Heart left ventricle (tissue), 16 donors: ENCODE data around the gene PCNT. TPM values are rescaled to one million over a fixed set of nuclear protein-coding genes. Genes with fewer than 3 reads are reported as not detected.

Experiments used
- ATAC-seq, 4 donors: fragments of 200-7000 bp; cut with Tn5 transposase; one replicate each; pipeline ENCODE4 v1.9.1; 2020 to 2022; ENCODE audit warnings: moderate library complexity in 4 of 4, mild to moderate bottlenecking in 3 of 4, moderate number of reproducible peaks in 1 of 4
- DNase-seq, 5 donors: peaks; one replicate each; pipeline ENCODE4 v3.0.0-alpha.2; 2020
- H3K27ac ChIP-seq, 12 donors: fragments of 200-600 bp; sonication (generic) in 4 of 12; one replicate each; pipeline versions ENCODE4 v1.5.0 to v1.8.0; 2016 to 2022; ENCODE audit warnings: mild to moderate bottlenecking in 2 of 12
- H3K27me3 ChIP-seq, 9 donors: fragments of 200-600 bp; sonication (generic) in 2 of 9; one replicate each; pipeline versions ENCODE4 v1.5.1 to v1.8.0; 2016 to 2022; ENCODE audit warnings: mild to moderate bottlenecking in 3 of 9
- H3K36me3 ChIP-seq, 9 donors: fragments of 200-600 bp; sonication (generic) in 2 of 9; one replicate each; pipeline versions ENCODE4 v1.5.0 to v1.8.0; 2018 to 2022; ENCODE audit warnings: mild to moderate bottlenecking in 2 of 9
- H3K4me1 ChIP-seq, 12 donors: fragments of 200-600 bp; sonication (generic) in 4 of 12; one replicate each; pipeline versions ENCODE4 v1.5.0 to v1.8.0; 2016 to 2022; ENCODE audit warnings: mild to moderate bottlenecking in 3 of 12
- H3K4me3 ChIP-seq, 12 donors: fragments of 200-600 bp; sonication (generic) in 4 of 12; one replicate each; pipeline versions ENCODE4 v1.5.0 to v1.8.0; 2017 to 2022; ENCODE audit warnings: mild to moderate bottlenecking in 9 of 12, moderate library complexity in 4 of 12
- H3K9me3 ChIP-seq, 12 donors: fragments of 200-600 bp; sonication (generic) in 4 of 12; one replicate each; pipeline versions ENCODE4 v1.5.0 to v1.8.0; 2016 to 2022; ENCODE audit warnings: mild to moderate bottlenecking in 1 of 12
- CTCF ChIP-seq, 12 donors: fragments of 200-600 bp; sonication (generic) in 4 of 12; IDR thresholded peaks; one replicate each; pipeline versions ENCODE4 v1.5.0 to v1.8.0; 2018 to 2022; ENCODE audit warnings: antibody characterized with exemption in 12 of 12, mild to moderate bottlenecking in 5 of 12
- POLR2A ChIP-seq, 2 donors: fragments of 450-650 bp; IDR thresholded peaks; one replicate each; pipeline ENCODE4 v1.6.1; 2017; ENCODE audit warnings: antibody characterized with exemption in 2 of 2, mild to moderate bottlenecking in 2 of 2, moderate library complexity in 2 of 2
- WGBS, 4 donors: extraction: QIAGEN DNeasy Blood & Tissue Kit in 2 of 4; methylation state at CpG; one replicate each; pipeline versions ENCODE4 v1.1.5 to v1.1.7; 2013 to 2018; 5-methylcytosine and 5-hydroxymethylcytosine counted together
- intact Hi-C, 10 donors: fragments of 100-400 bp; cut with DNase I; formaldehyde crosslinking; loops; one replicate each; pipeline versions ENCODE4 v1.11.1 to v1.14.2; 2022
- polyA plus RNA-seq, 2 donors: library from polyadenylated mRNA; stranded (reverse); fragments of 200-250 nt; gene quantifications; one replicate each; pipeline ENCODE4 v1.2.3, GENCODE V29; 2013
- total RNA-seq, 9 donors: library from RNA; depleted of rRNA in 2 of 9; stranded (reverse); fragments of >200 nt in 2 of 9; fragmentation: NEBNext Ultra II Directional in 3 of 9; extraction: Animal tissue kit (Norgen Biotek cat#: 25700) in 3 of 9; gene quantifications; one replicate each; pipeline versions ENCODE4 v1.1.0 to v1.2.4, GENCODE V29; 2016 to 2023
- donor health status: ischemic (EF 13 %, LVEDD 7.1; RV severe dilation, severe dysfunction).
- donor health status: healthy with polysubstance abuse.
- donor health status: DM: no; HTN: yes; CAD: no.
- donor health status: DM: no; HTN: no; CAD: no.
- donor health status: ischemic (EF 25% LVEDD 6.9; RV normal size, moderate dysfunction).
- donor health status: ischemic (EF 25% LVEDD 5.7; RV mildly dilated, moderate dysfunction).
- donor health status: healthy.
- donor health status: DM: yes; HTN: yes; CAD: no.
- donor health status: ischemic (EF 35%, LVEDD 5.7; RV mildly dilated, moderate dysfunction).
- donor health status: nonischemic (EF 11% LVEDD 7.7; RV severe dilation, severe dysfunction).
- donor health status: DM: yes; HTN: yes; CAD: no.
- donor health status: PGD.
- donor health status: ischemic (EF 29% LVEDD 5.4; RV normal size, mild dysfunction).
- donor health status: nonischemic (EF 23%, LVEDD 6.1; RV moderate dilation, normal function).

Gene PCNT
- total and polyA plus RNA-seq, 11 donors, result 17.0 to 73.0 (median 36.7) TPM

DNA sequence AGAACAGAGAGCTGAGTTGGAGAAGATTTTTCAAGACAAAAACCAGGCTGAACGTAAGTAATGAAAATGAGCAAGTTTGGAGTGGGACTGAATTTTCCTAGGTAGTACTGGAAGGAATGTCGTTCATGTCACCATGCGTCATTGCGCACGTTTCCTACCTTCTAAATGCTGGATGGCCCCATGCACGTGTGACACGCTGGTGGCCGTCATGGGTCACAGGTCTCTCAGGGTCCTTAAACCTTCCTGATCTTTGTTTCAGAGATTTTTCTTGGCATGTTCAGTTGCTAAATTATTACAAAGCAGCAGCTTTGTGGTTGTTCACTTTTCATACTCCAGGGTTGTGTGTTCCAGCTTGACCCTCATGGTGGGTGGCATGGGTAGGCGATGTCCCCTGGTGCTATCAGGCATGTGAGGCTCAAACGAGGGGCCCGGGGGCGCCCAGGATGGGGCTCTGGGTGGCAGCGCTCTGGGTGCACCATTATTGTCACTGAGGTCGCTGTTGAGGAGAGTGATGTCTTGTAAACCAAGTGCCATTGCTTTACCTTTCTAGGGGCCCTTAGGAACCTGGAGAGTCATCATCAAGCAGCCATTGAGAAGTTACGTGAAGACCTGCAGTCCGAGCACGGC is 25.3 kb downstream of the PCNT start:
- intact Hi-C loops, result loop anchor here in 1 of 10 donors (10.0 kb wide), 1 partner anchor 56 kb away; no protein-coding TSS in a partner anchor
- Histone ChIP-seq H3K36me3 (peaks cover 0 to 94% (median 85%) of the 10 kb centered on the region in 9 donors), H3K4me1 (peaks cover 0 to 6% (median 0%) of the 10 kb centered on the region in 12 donors), H3K27ac (peak overlapping the region in 1 of 12 donors; percentile 59), H3K4me3 (no peak overlapping the region), H3K9me3 (no peaks in the 10 kb centered on the region), H3K27me3 (no peaks in the 10 kb centered on the region)
- ATAC-seq (no peak), DNase-seq (peak in 1 of 5 donors; percentile 13)
- TF ChIP-seq CTCF (IDR thresholded peaks at IDR 0.05) (no peak), POLR2A (IDR thresholded peaks at IDR 0.05) (no peak)
- WGBS, 4 donors, result 96 to 97% (median 97%) methylated on average over 17 of the region's 17 CpGs

DNA sequence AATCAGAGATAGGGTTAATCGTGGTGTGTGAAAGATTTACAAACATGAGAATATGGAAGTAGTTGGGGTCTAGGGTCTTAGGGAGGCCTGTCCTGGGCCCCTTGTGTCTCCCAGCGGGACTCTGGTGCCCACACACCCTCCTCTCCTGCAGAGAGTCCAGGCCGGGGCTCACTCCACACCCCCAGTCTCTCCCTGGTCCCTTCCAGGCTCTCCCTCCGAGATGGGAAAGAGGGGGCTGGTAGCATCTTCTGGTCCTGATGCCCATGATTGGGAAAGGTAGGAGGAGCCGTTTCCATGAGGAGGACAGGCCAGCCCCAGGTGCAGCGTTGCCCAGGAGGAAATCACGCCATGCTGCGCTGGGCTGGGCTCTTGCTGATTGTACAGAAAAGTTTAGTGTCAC is 26.6 kb downstream of the PCNT start:
- Histone ChIP-seq H3K4me1 (peaks cover 0 to 6% (median 0%) of the 10 kb centered on the region in 12 donors), H3K9me3 (no peaks in the 10 kb centered on the region), H3K27ac (no peak overlapping the region), H3K36me3 (peaks cover 0 to 100% (median 94%) of the 10 kb centered on the region in 9 donors), H3K4me3 (no peak overlapping the region), H3K27me3 (no peaks in the 10 kb centered on the region)
- no peak for ATAC-seq
- no peak for TF ChIP-seq CTCF (IDR thresholded peaks at IDR 0.05)
- no peak for TF ChIP-seq POLR2A (IDR thresholded peaks at IDR 0.05)
- 89 to 95% (median 92%) methylated on average over 3 to 8 of the region's 8 CpGs for WGBS, 4 donors
- intact Hi-C loops, result no loop called here
- peak in 1 of 5 donors; percentile 12 for DNase-seq

DNA sequence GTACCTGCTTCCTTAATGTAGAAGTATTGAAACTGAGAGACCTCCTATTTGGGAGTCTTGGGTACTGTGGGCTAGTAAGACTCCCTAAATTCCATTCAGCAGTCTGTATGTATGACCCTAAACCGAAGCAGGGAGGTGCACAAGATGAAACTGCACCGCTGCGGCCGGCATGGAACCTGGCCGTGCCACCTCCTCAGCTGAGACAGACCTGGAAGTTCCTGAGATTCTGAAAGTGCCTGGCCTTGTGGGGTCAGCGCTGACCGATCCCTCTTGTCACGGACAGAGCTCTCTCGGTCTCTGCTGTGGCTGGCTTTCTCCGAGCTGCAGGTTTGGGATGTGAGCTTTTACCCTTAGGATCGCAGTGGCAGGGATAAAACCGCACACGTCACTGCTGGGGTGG is 27.0 kb downstream of the PCNT start:
- H3K27ac ChIP-seq, result no peak overlapping the region
- 79 to 100% (median 95%) methylated on average over 4 to 13 of the region's 13 CpGs for WGBS, 4 donors
- peaks cover 0 to 6% (median 0%) of the 10 kb centered on the region in 12 donors for H3K4me1 ChIP-seq
- ATAC-seq (no peak), DNase-seq (peak in 1 of 5 donors; percentile 6)
- peaks cover 0 to 100% (median 94%) of the 10 kb centered on the region in 9 donors for H3K36me3 ChIP-seq
- TF ChIP-seq POLR2A (IDR thresholded peaks at IDR 0.05) (no peak), CTCF (IDR thresholded peaks at IDR 0.05) (no peak)
- intact Hi-C loops, result no loop called here
- H3K9me3 ChIP-seq, result no peaks in the 10 kb centered on the region
- no peak overlapping the region for H3K4me3 ChIP-seq
- no peaks in the 10 kb centered on the region for H3K27me3 ChIP-seq

DNA sequence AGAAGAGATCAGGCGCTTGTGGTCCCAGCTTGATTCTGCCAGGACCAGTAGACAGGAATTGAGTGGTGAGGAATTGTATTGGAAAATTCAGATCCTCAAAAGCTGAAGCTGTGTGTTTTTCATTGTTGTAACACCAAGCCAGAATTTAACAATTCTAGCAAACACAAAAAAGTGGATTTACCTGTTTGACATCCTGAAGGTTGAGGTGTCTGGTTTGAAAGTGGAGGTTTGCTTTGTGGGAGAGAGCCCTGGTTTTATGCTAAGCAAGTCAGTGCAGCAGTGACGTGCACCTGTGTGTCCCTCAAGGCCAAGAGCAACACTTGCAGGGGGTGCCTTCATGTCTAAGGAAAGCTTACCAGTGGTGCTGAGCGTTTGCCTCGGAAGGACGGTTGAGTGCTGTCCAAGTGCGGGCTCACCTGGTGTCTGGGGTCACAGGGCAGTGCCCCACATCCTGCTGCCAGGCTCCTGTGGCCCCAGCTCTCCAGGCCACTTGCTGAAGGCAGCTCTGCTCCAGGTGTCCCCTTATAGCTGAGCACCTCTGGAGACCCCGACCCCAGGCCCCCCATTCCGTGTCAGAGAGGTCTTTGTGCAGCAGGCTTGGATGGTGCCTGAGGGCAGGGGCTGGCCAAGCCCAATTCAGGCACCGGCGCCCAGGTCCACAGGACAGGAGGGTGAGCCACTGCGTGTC is 27.7 kb downstream of the PCNT start:
- ATAC-seq (no peak), DNase-seq (no peak)
- no peaks in the 10 kb centered on the region for H3K9me3 ChIP-seq
- no peak overlapping the region for H3K4me3 ChIP-seq
- intact Hi-C loops, result no loop called here
- H3K27ac ChIP-seq, result no peak overlapping the region
- H3K36me3 ChIP-seq, result peaks cover 0 to 100% (median 96%) of the 10 kb centered on the region in 9 donors
- no peaks in the 10 kb centered on the region for H3K27me3 ChIP-seq
- H3K4me1 ChIP-seq, result peaks cover 0 to 6% (median 0%) of the 10 kb centered on the region in 12 donors
- TF ChIP-seq POLR2A (IDR thresholded peaks at IDR 0.05) (no peak), CTCF (IDR thresholded peaks at IDR 0.05) (no peak)
- WGBS, 4 donors, result 90 to 98% (median 96%) methylated on average over 11 of the region's 11 CpGs
